Activated T-helper 17 cell treated with anti-CD3 and anti-CD28 coated beads, Interleukin-2, amount 50 U/mL, for 72 hours (primary cell): ENCODE measurements around the gene SH3BP1. TPM values are rescaled to one million over a fixed set of nuclear protein-coding genes. Genes with fewer than 3 reads are reported as not detected.

Experiments used
- ATAC-seq: fragments of 150-1000 bp; cut with Tn5 transposase; replicated peaks from 2 replicates; pipeline ENCODE4 v1.10.0; 2021; ENCODE audit warnings: mild to moderate bottlenecking, moderate library complexity
- H3K27ac Mint-ChIP-seq: one replicate; pipeline ENCODE4 v1.8.0; 2022; ENCODE audit warnings: mixed read lengths
- H3K27me3 Mint-ChIP-seq: one replicate; pipeline ENCODE4 v1.8.0; 2022; ENCODE audit warnings: mixed read lengths
- H3K36me3 Mint-ChIP-seq: one replicate; pipeline ENCODE4 v1.8.0; 2022; ENCODE audit warnings: low read depth, mild to moderate bottlenecking, mixed read lengths
- H3K4me1 Mint-ChIP-seq: one replicate; pipeline ENCODE4 v1.8.0; 2022; ENCODE audit warnings: mixed read lengths
- H3K4me3 Mint-ChIP-seq: one replicate; pipeline ENCODE4 v1.8.0; 2022; ENCODE audit warnings: mild to moderate bottlenecking, mixed read lengths
- H3K9me3 Mint-ChIP-seq: one replicate; pipeline ENCODE4 v1.8.0; 2022; ENCODE audit warnings: mixed read lengths
- total RNA-seq, 2 donors: library from RNA; stranded (reverse); gene quantifications; one replicate each; pipeline ENCODE4 v1.2.3, GENCODE V29; 2022

SH3BP1 gene
- total RNA-seq, 2 donors from 2014 or later = 118 to 132 TPM

GRCh38 chr22:37665487-37665886 is 26.0 kb downstream of the SH3BP1 start:
- Mint-ChIP-seq H3K36me3 (peaks cover 32% of the 10 kb centered on the region), H3K9me3 (no peaks in the 10 kb centered on the region), H3K4me3 (no peak overlapping the region), H3K27ac (no peak overlapping the region), H3K27me3 (no peaks in the 10 kb centered on the region), H3K4me1 (peaks cover 9% of the 10 kb centered on the region)
- ATAC-seq = no peak

- Mint-ChIP-seq H3K9me3 (no peaks in the 10 kb centered on the region), H3K4me1 (peaks cover 4% of the 10 kb centered on the region), H3K36me3 (peaks cover 22% of the 10 kb centered on the region), H3K4me3 (peak overlapping the region; percentile 23), H3K27ac (peak overlapping the region; percentile 48), H3K27me3 (no peaks in the 10 kb centered on the region)
- peak; percentile 77 for ATAC-seq
Measured at GRCh38 chr22:37669586-37669985, 30.1 kb downstream of the SH3BP1 start.

- Mint-ChIP-seq H3K4me3 (peak overlapping the region; percentile 93), H3K4me1 (peaks cover 9% of the 10 kb centered on the region), H3K27me3 (no peaks in the 10 kb centered on the region), H3K36me3 (peaks cover 22% of the 10 kb centered on the region), H3K9me3 (no peaks in the 10 kb centered on the region), H3K27ac (peak overlapping the region; percentile 52)
- no peak for ATAC-seq
Measured at GRCh38 chr22:37672206-37672919, 32.9 kb downstream of the SH3BP1 start.

GRCh38 chr22:37672920-37673455 is 33.5 kb downstream of the SH3BP1 start:
- ATAC-seq = no peak
- no peaks in the 10 kb centered on the region for H3K9me3 Mint-ChIP-seq
- H3K4me1 Mint-ChIP-seq = peaks cover 9% of the 10 kb centered on the region
- peaks cover 28% of the 10 kb centered on the region for H3K36me3 Mint-ChIP-seq
- H3K4me3 Mint-ChIP-seq = peak overlapping the region; percentile 93
- H3K27ac Mint-ChIP-seq = no peak overlapping the region
- H3K27me3 Mint-ChIP-seq = no peaks in the 10 kb centered on the region

- H3K27ac Mint-ChIP-seq = peak overlapping the region; percentile 97
- peaks cover 38% of the 10 kb centered on the region for H3K36me3 Mint-ChIP-seq
- H3K4me1 Mint-ChIP-seq = peaks cover 9% of the 10 kb centered on the region
- ATAC-seq = no peak
- no peaks in the 10 kb centered on the region for H3K9me3 Mint-ChIP-seq
- no peaks in the 10 kb centered on the region for H3K27me3 Mint-ChIP-seq
- H3K4me3 Mint-ChIP-seq = peak overlapping the region; percentile 93
Measured at GRCh38 chr22:37674248-37674647, 34.8 kb downstream of the SH3BP1 start.

- Mint-ChIP-seq H3K4me3 (peak within 1 kb of the TSS; percentile 93), H3K27ac (peak within 1 kb of the TSS; percentile 97), H3K36me3 (peaks cover 48% of the 10 kb centered on the region), H3K4me1 (peaks cover 13% of the 10 kb centered on the region), H3K9me3 (no peaks in the 10 kb centered on the region), H3K27me3 (no peaks in the 10 kb centered on the region)
- peak; percentile 80 for ATAC-seq
Measured at GRCh38 chr22:37674951-37675929, 35.8 kb downstream of the SH3BP1 start, which contains the start of gene LGALS1. Gene LGALS1 (plus strand): TSS chr22:37675636. CDS start chr22:37675703, 67 bp downstream.

- Mint-ChIP-seq H3K27me3 (no peaks in the 10 kb centered on the region), H3K4me1 (peaks cover 15% of the 10 kb centered on the region), H3K27ac (peak overlapping the region; percentile 97), H3K9me3 (no peaks in the 10 kb centered on the region), H3K36me3 (peaks cover 48% of the 10 kb centered on the region), H3K4me3 (peak overlapping the region; percentile 93)
- ATAC-seq = peak; percentile 1
Measured at GRCh38 chr22:37675930-37676735, 36.7 kb downstream of the SH3BP1 start.

- Mint-ChIP-seq H3K4me1 (peaks cover 22% of the 10 kb centered on the region), H3K27me3 (no peaks in the 10 kb centered on the region), H3K27ac (peak overlapping the region; percentile 97), H3K9me3 (no peaks in the 10 kb centered on the region), H3K4me3 (peak overlapping the region; percentile 93), H3K36me3 (peaks cover 48% of the 10 kb centered on the region)
- ATAC-seq = peak; percentile 65
Measured at GRCh38 chr22:37676736-37677492, 37.4 kb downstream of the SH3BP1 start.

- H3K4me3 Mint-ChIP-seq = peak overlapping the region; percentile 93
- H3K27me3 Mint-ChIP-seq = no peaks in the 10 kb centered on the region
- H3K4me1 Mint-ChIP-seq = peaks cover 22% of the 10 kb centered on the region
- peaks cover 48% of the 10 kb centered on the region for H3K36me3 Mint-ChIP-seq
- H3K9me3 Mint-ChIP-seq = no peaks in the 10 kb centered on the region
- peak; percentile 1 for ATAC-seq
- peak overlapping the region; percentile 97 for H3K27ac Mint-ChIP-seq
Measured at GRCh38 chr22:37677493-37677974, 38.1 kb downstream of the SH3BP1 start.

GRCh38 chr22:37678372-37678771 is 38.9 kb downstream of the SH3BP1 start:
- ATAC-seq = no peak
- H3K4me1 Mint-ChIP-seq = peaks cover 22% of the 10 kb centered on the region
- no peak overlapping the region for H3K27ac Mint-ChIP-seq
- H3K36me3 Mint-ChIP-seq = peaks cover 48% of the 10 kb centered on the region
- no peaks in the 10 kb centered on the region for H3K9me3 Mint-ChIP-seq
- H3K27me3 Mint-ChIP-seq = no peaks in the 10 kb centered on the region
- H3K4me3 Mint-ChIP-seq = peak overlapping the region; percentile 93

GRCh38 chr22:37679670-37680069 is 40.2 kb downstream of the SH3BP1 start:
- Mint-ChIP-seq H3K27ac (peak overlapping the region; percentile 29), H3K4me1 (peaks cover 18% of the 10 kb centered on the region), H3K36me3 (peaks cover 48% of the 10 kb centered on the region), H3K4me3 (peak overlapping the region; percentile 42), H3K27me3 (no peaks in the 10 kb centered on the region), H3K9me3 (no peaks in the 10 kb centered on the region)
- no peak for ATAC-seq

GRCh38 chr22:37680191-37680851 is 40.9 kb downstream of the SH3BP1 start:
- Mint-ChIP-seq H3K27me3 (no peaks in the 10 kb centered on the region), H3K36me3 (peaks cover 42% of the 10 kb centered on the region), H3K9me3 (no peaks in the 10 kb centered on the region), H3K4me1 (peaks cover 16% of the 10 kb centered on the region), H3K4me3 (peak overlapping the region; percentile 42), H3K27ac (peak overlapping the region; percentile 29)
- ATAC-seq = no peak

- ATAC-seq = no peak
- peak overlapping the region; percentile 23 for H3K27ac Mint-ChIP-seq
- H3K4me3 Mint-ChIP-seq = no peak overlapping the region
- no peaks in the 10 kb centered on the region for H3K9me3 Mint-ChIP-seq
- no peaks in the 10 kb centered on the region for H3K27me3 Mint-ChIP-seq
- H3K4me1 Mint-ChIP-seq = peaks cover 13% of the 10 kb centered on the region
- H3K36me3 Mint-ChIP-seq = peaks cover 38% of the 10 kb centered on the region
Measured at GRCh38 chr22:37681001-37681424, 41.5 kb downstream of the SH3BP1 start.
